Measurements from ENCODE around the gene HIRIP3. TPM values are rescaled to one million over a fixed set of nuclear protein-coding genes. Genes with fewer than 3 reads are reported as not detected.

HIRIP3 gene
- total RNA-seq, 2 donors from 2014 or later = 11.2 to 17.1 TPM

DNA sequence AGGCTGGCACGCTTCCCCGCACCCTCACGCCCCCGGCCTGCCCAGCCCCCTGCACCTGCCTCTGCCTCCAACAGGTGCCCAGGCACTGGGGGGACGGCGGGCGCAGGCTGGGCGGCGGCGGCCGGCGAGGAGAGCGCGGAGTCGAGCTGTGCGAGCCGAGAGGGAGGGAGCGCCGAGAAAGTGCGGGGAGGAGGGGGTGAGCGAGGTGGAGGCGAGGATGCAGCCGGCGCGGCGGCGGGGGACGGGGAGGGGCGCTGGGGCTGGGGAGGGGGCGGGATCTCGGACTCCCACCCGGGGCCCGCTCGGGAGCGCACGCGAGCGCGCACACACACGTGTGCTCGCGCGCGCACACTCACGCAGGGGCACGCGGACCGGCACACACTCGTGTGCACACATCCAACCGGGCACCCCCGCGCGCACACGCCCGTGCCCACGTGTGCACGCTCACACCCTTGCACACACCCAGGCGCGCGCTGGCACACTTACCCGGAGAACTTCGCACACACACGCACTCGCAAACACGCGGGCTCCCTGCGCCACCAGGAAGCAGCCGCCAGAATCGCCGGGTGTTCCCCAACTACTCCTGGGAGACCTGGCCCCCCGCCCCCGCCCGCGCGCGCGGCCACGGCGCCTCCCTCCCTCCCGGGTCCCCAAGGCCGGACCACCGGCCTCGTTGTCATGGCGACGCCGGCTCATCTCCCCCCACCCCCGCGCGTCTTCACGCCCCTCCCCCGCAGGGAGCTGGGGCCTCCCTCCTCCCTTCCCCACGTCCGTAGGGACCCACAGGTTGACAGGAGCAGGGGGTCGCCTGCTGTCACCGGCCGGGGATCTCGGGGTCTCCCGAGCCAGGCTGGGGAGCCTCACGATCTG lies 15.7 kb upstream of the HIRIP3 start, which contains the start of gene DOC2A:
TSS of gene DOC2A (minus strand) at position 184 of the 870 bp plus-strand sequence. CDS start 805 bp downstream, outside the sequence.
- ATAC-seq = no peak
- no peak for DNase-seq
- intact Hi-C loops (cut with DNase I) = no loop called here
- Histone ChIP-seq H3K27ac (no peak within 1 kb of the TSS), H3K36me3 (replicated peaks in 1 of 2; ENCODE audit: insufficient read depth in 1 of 2, low read depth in 2 of 2) (no peaks in the 10 kb centered on the region), H3K27me3 (peaks cover 3 to 20% of the 10 kb centered on the region in 2 donors), H3K4me3 (peak within 1 kb of the TSS; percentile 9 to 17), H3K4me1 (peaks cover 20% of the 10 kb centered on the region), H3K9me3 (no peaks in the 10 kb centered on the region)
- TF ChIP-seq POLR2A (IDR thresholded peaks at IDR 0.05) = no peak
- TF ChIP-seq CTCF (IDR thresholded peaks at IDR 0.05) = no peak
- WGBS, 2 donors = 1% methylated on average over 91 of the region's 99 CpGs; no CpG with 5 or more reads in 1 of the 2 donors

- Histone ChIP-seq H3K27me3 (peaks cover 3 to 20% of the 10 kb centered on the region in 2 donors), H3K9me3 (no peaks in the 10 kb centered on the region), H3K36me3 (replicated peaks in 1 of 2; ENCODE audit: insufficient read depth in 1 of 2, low read depth in 2 of 2) (no peaks in the 10 kb centered on the region), H3K4me3 (peak overlapping the region in 1 of 2 donors; percentile 17), H3K4me1 (peaks cover 29% of the 10 kb centered on the region), H3K27ac (no peak overlapping the region)
- DNase-seq = no peak
- no peak for ATAC-seq
- TF ChIP-seq POLR2A (IDR thresholded peaks at IDR 0.05) (no peak), CTCF (IDR thresholded peaks at IDR 0.05) (no peak)
- WGBS, 2 donors = 9 to 11% methylated on average over 15 to 19 of the region's 34 CpGs
- intact Hi-C loops (cut with DNase I) = loop anchor here (10.0 kb wide), 2 partner anchors 105 to 305 kb away; partner anchors contain the start of gene ASPHD1
Observed at GRCh38 chr16:30009990-30010843, 14.8 kb upstream of the HIRIP3 start.

GRCh38 chr16:30009085-30009862 lies 13.9 kb upstream of the HIRIP3 start:
- Histone ChIP-seq H3K9me3 (no peaks in the 10 kb centered on the region), H3K27me3 (peaks cover 3 to 20% of the 10 kb centered on the region in 2 donors), H3K4me3 (no peak overlapping the region), H3K36me3 (replicated peaks in 1 of 2; ENCODE audit: insufficient read depth in 1 of 2, low read depth in 2 of 2) (no peaks in the 10 kb centered on the region), H3K4me1 (peaks cover 29% of the 10 kb centered on the region), H3K27ac (no peak overlapping the region)
- intact Hi-C loops (cut with DNase I) = loop anchor here (10.0 kb wide), 2 partner anchors 104 to 304 kb away; partner anchors contain the start of gene ASPHD1
- TF ChIP-seq POLR2A (IDR thresholded peaks at IDR 0.05) (no peak), CTCF (IDR thresholded peaks at IDR 0.05) (no peak)
- WGBS, 2 donors = 43 to 47% methylated on average over 19 to 26 of the region's 26 CpGs
- no peak for DNase-seq
- ATAC-seq = no peak

- Histone ChIP-seq H3K27me3 (peaks cover 3 to 20% of the 10 kb centered on the region in 2 donors), H3K36me3 (replicated peaks in 1 of 2; ENCODE audit: insufficient read depth in 1 of 2, low read depth in 2 of 2) (no peaks in the 10 kb centered on the region), H3K4me3 (no peak overlapping the region), H3K4me1 (peaks cover 29% of the 10 kb centered on the region), H3K27ac (no peak overlapping the region), H3K9me3 (no peaks in the 10 kb centered on the region)
- intact Hi-C loops (cut with DNase I) = loop anchor here (10.0 kb wide), 2 partner anchors 103 to 303 kb away; partner anchors contain the start of gene ASPHD1
- ATAC-seq (no peak), DNase-seq (no peak)
- no peak for TF ChIP-seq POLR2A (IDR thresholded peaks at IDR 0.05)
- TF ChIP-seq CTCF (IDR thresholded peaks at IDR 0.05) = no peak
- WGBS, 2 donors = 39 to 44% methylated on average over 5 to 11 of the region's 11 CpGs
Observed at GRCh38 chr16:30007378-30007895, 12.0 kb upstream of the HIRIP3 start.

All from body of pancreas (tissue), 4 donors.